Hematopoietic multipotent progenitor cell treated with erythropoietin and hydrocortisone succinate and interleukin-3 and kit ligand, for 8 days (in vitro differentiated cells): ENCODE measurements around the gene HAUS7.

Experiments used
- DNase-seq: peaks from one replicate; pipeline ENCODE4 v3.0.0-alpha.2; 2015

HAUS7 gene

GRCh38 chrX:153470411-153471363, at the start of gene HAUS7:
TSS of gene HAUS7 (minus strand) at chrX:153470576. CDS start at chrX:153470557, 19 bp downstream.
- DNase-seq: peak; percentile 84

DNA sequence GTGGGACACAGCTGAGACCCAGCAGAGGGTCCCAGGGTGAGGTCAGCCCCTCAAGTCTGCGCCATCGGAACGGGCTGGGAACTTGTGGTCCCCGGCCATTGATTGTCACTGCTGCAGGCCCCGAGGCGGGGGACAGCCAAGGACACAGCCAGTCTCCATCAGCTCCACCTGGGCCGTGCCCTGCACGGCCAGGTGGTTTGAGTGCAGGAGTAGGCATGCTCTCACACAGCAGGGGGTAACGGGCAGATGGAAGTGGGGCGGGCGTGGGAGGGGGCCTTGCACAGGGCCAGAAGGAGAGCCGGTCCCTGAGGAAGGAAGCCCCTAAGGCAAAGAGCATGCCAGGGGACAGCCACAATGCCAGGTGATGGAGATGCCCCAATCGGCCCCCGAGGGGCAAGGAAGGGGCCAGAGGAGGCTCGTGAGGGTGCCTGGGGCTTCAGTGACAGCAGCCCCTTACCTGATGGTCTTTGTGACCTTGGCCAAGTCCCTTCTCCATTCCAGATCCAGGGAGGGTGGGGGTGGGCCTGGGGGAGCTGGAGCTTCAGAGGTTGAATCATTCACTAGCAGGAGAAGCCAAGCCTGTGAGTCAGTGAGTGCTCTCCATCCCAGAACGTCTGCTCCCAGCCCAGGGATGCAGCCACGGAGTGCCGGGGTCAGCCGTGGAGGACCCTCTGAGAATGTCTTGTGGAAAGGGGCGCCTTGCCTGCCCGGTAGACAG, 49.4 kb upstream of the HAUS7 start:
- no peak for DNase-seq

DNA sequence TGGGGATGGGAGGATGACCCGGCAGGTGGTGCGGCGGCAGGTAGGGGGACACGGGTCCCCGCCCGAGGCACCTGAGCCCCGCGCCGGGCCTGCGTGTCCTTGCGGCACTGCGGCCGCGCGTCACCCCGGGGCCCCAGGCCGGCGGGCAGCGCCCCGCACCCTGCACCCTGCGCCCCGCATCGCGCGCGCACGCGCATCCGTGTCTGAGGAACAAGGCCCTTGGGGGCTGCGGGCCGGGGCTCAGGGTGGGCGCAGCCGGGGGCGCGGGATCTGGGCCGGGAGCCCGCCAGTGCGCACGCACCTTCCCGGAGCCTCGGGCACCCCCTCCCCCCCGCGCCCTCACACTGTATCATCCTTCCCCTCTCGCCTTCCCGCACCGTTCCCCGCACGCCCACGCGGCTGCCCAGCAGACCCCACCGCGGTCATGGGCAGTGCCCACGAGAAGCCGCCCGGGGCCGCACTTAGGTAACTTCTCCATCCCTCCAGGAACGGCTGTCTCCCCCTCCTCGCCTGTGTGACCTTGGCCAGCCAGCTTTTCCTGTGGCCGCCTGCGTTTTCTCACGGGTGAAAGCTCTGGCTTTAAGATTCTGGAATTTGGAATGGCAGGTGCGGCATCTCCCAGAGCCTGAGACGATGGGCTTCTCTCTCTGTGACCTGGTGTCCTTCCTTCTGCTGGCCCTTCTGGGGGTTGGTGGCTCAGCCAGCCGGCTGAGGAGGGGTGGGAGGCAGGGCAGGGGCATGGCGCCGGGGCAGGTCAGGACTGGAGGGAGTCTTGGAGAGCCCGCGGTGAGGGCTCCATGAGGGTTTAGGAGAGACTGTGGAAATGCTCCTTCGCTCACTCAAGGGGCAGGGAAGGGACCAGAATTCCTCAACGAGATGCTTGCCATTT, 47.8 kb upstream of the HAUS7 start:
- no peak for DNase-seq

DNA sequence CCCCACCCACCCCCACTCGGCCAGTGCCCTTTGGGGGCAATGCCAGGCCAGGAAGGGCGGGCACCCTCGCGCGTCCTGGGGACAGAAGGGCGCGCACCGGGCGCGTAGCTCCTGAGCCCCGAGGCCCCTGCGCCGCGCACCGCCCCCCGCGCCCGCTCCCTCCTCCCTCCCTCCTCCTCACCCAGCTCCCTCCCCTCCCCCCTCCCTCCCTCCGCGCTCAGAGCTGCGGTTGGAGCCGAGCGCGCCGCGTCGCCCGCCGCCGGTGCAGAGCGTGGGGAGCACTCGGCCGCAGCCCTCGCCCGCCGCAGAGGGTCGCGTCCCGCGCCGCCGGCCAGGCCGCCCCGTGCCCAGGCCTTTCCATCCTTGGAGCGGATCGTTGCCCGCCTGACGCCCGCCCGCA, 47.0 kb upstream of the HAUS7 start, which contains the start of gene ATP2B3:
TSS of gene ATP2B3 (plus strand) at position 220 of the 400 bp plus-strand sequence. CDS start 18,606 bp downstream, outside the sequence.
- no peak for DNase-seq

- no peak for DNase-seq
Observed at GRCh38 chrX:153516073-153516472, 45.7 kb upstream of the HAUS7 start.

DNA sequence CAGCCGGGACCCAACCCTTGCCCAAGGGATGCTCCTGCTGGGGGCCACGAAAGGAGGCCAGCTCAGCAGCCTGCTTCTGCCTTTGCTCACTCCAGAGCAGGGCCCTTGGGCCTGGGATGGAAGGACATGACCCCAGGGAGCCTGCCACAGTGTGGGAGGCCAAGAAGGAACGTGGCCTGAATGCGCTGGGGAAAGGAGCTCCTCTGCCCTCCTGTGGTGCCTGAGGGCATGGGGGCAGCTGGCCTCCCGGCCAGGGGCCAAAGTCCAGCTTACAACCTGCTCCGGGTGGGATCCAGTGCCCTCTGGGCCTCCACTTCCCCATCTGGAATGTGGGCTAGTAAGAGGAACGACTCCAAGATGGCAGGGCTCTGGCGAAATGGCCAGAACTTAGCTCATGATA, 45.1 kb upstream of the HAUS7 start:
- DNase-seq: no peak

DNA sequence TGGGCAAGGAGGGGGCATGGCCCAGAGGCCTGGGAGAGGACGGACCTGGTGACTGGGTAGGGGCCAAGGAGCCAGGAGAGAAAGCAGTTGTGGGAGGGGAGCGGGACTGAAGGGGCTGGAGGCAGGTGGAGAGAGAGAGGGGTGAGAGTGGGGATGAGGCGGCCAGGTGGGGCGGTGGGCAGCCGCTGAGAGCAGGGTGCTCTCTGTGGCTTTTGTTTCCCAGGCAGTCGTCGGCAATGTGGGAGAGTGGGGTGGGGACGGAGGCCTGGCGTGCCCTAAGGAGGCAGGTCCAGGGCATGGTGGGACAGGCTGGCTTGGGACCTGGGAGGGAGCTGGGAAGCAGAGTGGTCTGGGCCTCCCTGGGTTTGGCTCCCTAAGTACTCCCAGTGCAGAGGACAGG, 43.9 kb upstream of the HAUS7 start:
- no peak for DNase-seq

DNA sequence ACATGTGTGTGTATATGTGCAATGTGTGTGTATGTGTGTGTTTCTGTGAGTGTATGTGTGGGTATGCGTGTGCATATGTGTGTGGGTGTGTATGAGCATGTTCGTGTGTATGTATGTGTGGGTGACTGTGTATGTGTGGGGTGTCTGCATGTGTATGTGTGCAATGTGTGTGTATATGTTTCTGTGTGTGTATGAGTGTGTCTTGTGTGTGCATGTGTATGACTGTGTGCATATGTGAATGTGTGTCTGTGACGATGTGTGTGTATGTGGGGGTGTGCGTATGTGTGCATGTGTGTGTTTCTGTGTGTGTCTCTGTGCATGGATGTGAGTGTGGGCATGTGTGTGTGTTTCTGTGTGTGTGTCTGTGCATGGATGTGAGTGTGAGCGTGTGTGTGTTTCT, 42.9 kb upstream of the HAUS7 start:
- DNase-seq: no peak

DNA sequence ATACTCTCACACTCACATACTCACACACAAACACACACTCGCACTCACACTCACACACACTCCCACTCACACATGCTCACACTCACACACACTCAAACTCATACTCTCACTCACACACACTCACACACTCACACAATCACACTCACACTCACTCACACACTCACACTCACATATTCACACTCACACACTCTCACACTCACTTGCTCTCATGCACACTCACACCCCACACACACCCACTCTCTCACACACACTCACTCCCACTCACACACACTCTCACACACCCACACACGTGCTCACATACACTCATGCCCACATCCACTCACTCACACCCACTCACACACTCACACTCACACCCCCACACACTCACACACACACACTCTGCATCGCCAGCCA, 42.1 kb upstream of the HAUS7 start:
- DNase-seq: no peak

DNA sequence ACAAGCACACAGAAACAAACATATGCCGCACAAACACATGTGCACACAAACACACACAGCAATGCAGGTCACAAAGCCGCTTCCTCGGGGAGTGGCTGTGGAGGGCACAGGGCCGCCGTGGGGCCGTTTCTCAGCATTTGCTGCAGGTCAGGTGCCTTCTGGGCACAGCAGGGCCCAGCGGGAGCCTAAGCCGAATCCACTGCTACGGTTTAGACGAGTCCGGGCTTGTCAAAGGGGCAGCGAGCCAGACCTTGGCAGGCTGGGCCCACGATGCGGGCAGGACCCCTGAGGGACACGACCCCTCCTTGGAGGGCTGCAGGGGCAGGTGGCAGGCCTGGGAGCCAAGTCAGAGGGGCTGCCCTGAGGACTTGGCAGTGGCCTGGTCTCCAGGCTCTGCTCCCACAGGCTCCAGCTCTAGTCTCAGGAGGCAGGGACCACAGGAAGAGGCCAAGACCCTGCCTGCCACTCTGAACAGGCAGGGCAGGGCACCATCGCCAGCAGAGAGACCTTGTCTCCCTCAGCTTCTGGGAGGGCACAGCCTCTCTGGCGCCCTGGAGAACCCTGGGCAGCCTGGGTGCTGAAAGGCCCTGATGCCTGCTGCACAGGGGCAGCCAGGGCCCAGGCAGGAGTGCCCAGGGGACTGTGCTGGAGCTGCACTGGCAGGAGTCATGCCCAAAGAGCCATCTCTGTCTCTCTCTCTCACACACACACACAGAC, 41.6 kb upstream of the HAUS7 start:
- no peak for DNase-seq

GRCh38 chrX:153510383-153510782, 40.0 kb upstream of the HAUS7 start:
- no peak for DNase-seq

DNA sequence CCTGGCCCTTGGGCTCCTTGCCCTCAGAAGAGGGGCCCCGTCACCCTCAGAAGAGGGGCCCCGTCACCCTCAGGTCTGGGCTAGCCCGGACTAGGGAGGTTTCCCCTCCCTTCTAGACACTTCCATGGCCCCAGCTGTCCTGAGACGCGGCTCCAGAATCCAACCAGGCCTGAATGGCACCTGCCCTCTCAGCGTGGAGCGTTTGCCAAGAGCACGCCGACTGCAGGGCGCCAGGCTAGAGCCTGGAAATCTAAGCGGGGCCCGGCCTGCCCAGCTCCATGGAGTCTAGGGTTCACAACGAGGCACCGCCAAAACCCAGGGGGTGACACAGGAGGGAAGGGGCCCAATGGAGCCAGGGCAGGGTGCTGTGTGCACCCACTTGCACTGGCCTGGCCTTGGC, 39.2 kb upstream of the HAUS7 start:
- no peak for DNase-seq

DNA sequence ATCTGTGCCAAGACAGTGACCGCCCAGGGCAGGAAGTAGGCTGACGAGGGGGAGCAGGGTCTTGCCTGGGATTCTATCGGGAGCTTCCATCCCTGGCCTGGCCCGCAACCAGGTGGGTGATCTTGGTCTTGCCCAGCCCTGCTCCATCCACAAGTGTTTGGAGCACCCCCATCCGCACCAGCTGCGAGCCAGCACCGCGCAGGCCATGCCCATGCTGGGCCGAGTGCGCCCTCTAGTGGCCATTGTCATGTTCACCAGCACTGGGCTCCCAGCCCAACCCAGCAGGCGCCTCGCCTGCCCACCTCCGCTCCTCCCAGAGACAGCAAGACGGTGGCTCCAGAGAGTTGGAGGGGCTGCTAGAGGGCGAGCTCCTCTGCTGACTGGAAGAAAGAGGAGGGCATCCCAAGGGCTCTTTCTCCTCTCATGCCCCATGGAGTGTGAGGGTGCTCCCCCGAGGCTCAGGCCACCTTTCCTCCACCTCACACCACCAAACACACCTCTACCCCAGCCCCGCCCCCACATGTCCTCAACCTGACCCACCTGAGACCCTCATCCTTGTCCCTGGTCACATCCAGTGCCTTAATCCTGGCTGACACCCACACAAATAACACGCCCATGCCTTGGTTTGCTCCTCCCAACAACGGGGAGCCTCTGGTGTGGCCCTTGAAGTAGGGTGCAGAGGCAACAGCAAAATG, 37.3 kb upstream of the HAUS7 start:
- peak; percentile 63 for DNase-seq

GRCh38 chrX:153505361-153505760, 35.0 kb upstream of the HAUS7 start:
- no peak for DNase-seq

- no peak for DNase-seq
Observed at GRCh38 chrX:153504445-153505016, 34.2 kb upstream of the HAUS7 start.

GRCh38 chrX:153502796-153503195, 32.4 kb upstream of the HAUS7 start:
- DNase-seq: no peak

GRCh38 chrX:153502131-153502530, 31.8 kb upstream of the HAUS7 start:
- no peak for DNase-seq

DNA sequence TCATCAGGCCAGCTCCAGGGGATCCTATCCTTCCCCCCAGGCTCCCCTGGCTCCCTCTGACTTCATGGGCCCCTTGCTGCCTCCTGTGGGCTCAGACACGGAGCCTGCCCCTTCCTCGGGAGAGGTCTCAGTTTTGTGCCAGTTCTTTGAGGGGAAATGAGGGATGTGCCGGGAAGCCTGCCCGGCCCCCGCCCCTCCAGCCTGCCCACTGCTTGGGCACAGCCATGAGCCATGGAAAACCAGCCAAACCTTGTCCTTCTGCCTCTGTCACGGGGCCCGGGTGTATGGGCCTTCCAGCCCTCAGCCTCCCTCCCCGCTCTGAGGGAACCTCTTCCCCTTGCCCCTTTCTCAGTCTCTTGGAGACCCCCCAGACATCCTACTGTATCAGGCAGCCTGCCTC, 31.2 kb upstream of the HAUS7 start:
- DNase-seq: no peak

GRCh38 chrX:153500676-153501280, 30.4 kb upstream of the HAUS7 start:
- DNase-seq: no peak

DNA sequence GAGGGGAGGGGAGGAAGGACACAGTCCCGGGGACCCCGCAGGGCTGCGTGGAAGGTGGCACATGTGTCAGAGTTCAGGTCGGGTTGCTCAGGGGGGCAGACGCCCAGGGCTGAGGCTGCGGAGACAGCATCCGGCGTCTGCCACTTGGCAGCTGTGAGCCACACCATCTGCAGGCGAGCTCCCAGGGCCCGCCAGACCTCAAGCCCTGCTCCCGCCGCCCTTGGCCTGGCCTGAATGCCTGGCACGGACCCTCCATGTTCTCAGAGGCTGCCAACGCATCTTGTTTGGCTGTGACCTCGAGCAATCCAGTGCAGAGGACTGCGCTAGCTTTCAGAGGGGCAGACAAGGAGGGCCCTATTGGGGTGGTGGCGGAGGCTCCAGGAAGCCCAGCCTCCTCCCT, 29.5 kb upstream of the HAUS7 start:
- DNase-seq: no peak

DNA sequence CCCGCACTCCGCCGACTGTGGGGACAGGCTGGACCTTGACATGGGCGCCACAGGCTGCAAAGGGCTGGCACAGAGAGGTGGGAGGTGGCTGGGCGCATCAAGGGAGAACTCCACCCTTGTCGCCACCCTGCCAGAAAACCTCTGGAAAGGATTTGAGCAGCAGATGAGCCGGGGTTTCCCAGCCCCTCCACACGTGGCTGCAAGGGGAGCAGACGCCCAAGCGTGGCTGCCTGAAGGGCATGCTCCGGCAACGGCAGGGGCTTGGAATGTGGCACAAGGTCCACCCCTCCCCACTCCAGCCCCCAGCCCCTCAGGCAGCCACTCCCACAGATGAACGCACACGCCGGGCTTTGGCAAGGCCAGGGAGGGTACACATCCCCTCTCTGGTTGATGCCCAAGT, 29.0 kb upstream of the HAUS7 start:
- no peak for DNase-seq
